IMR-90 (cell line): ENCODE measurements around the gene GNAZ. TPM values are rescaled to one million over a fixed set of nuclear protein-coding genes. Genes with fewer than 3 reads are reported as not detected.

Experiments used
- ATAC-seq: fragments of 200-7000 bp; cut with Tn5 transposase; 2 replicates; pipeline ENCODE4 v1.9.1; 2020; ENCODE audit warnings: low read depth, mild to moderate bottlenecking, moderate library complexity
- BruUV-seq: library from RNA; stranded (reverse); fragments of 400-500 nt; replicated peaks from 2 replicates; lab custom pipeline; 2021; lab: Mats Ljungman, UMichigan
- CTCF ChIA-PET: fragments of 300-600 bp; formaldehyde crosslinking; extraction: SDS; loops from one replicate; lab custom pipeline; 2021; ENCODE audit warnings: antibody characterized with exemption; lab: Yijun Ruan, JAX
- POLR2A ChIA-PET: fragments of 300-600 bp; sonication (Branson Sonifier 250); formaldehyde crosslinking; loops from one replicate; lab custom pipeline; 2022; ENCODE audit warnings: antibody characterized with exemption; ENCODE audit not compliant: unreplicated experiment; lab: Charles Lee
- DNase-seq: peaks from one replicate; pipeline ENCODE4 v3.0.0; 2013
- H2AFZ ChIP-seq: replicated peaks from 2 replicates; pipeline ENCODE3; 2013; ENCODE audit warnings: low read length, mild to moderate bottlenecking; ENCODE audit not compliant: poor library complexity
- H2AK5ac ChIP-seq: 2 replicates; pipeline ENCODE4 v1.6.1; 2013; ENCODE audit warnings: low read depth, low read length, inconsistent platforms
- H2AK9ac ChIP-seq: replicated peaks from 2 replicates; pipeline ENCODE3; 2013; ENCODE audit warnings: mild to moderate bottlenecking, low read depth, low read length, moderate library complexity; ENCODE audit not compliant: poor library complexity
- H2BK120ac ChIP-seq: 2 replicates; pipeline ENCODE4 v1.6.1; 2013; ENCODE audit warnings: low read depth, low read length, inconsistent platforms
- H2BK15ac ChIP-seq: 3 replicates; pipeline ENCODE4 v1.6.1; 2013; ENCODE audit warnings: low read depth, low read length, inconsistent platforms
- H2BK20ac ChIP-seq: 2 replicates; pipeline ENCODE4 v1.6.1; 2013; ENCODE audit warnings: low read depth, mild to moderate bottlenecking, inconsistent platforms, low read length, moderate library complexity
- H2BK5ac ChIP-seq: 2 replicates; pipeline ENCODE4 v1.6.1; 2013; ENCODE audit warnings: mild to moderate bottlenecking, low read depth, low read length, inconsistent platforms; ENCODE audit not compliant: poor library complexity, severe bottlenecking
- H3K14ac ChIP-seq: replicated peaks from 2 replicates; pipeline ENCODE4 v1.6.1; 2013; ENCODE audit warnings: low read depth, low read length, inconsistent platforms
- H3K18ac ChIP-seq: 2 replicates; pipeline ENCODE4 v1.6.1; 2013; ENCODE audit warnings: low read depth, low read length, control low read depth
- H3K23ac ChIP-seq: 2 replicates; pipeline ENCODE4 v1.6.1; 2013; ENCODE audit warnings: low read depth, low read length, inconsistent platforms
- H3K27ac ChIP-seq: 2 replicates; pipeline ENCODE4 v1.5.1; 2013; ENCODE audit warnings: mild to moderate bottlenecking, control low read depth, low read length; ENCODE audit not compliant: insufficient read depth
- H3K27me3 ChIP-seq: 2 replicates; pipeline ENCODE4 v1.6.1; 2013; ENCODE audit warnings: low read length; ENCODE audit not compliant: control insufficient read depth, insufficient read depth
- H3K36me3 ChIP-seq: 2 replicates; pipeline ENCODE4 v1.6.1; 2013; ENCODE audit warnings: low read length, mixed read lengths; ENCODE audit not compliant: control insufficient read depth, insufficient read depth
- H3K4ac ChIP-seq: 2 replicates; pipeline ENCODE4 v1.6.1; 2013; ENCODE audit warnings: low read depth, low read length, inconsistent platforms
- H3K4me1 ChIP-seq: 2 replicates; pipeline ENCODE4 v1.6.1; 2013; ENCODE audit warnings: low read length, mixed read lengths; ENCODE audit not compliant: control insufficient read depth, insufficient read depth
- H3K4me2 ChIP-seq: 2 replicates; pipeline ENCODE4 v1.6.1; 2013; ENCODE audit warnings: low read depth, mild to moderate bottlenecking, control low read depth, low read length, moderate library complexity
- H3K4me3 ChIP-seq: 2 replicates; pipeline ENCODE4 v1.5.1; 2013; ENCODE audit warnings: low read depth, mild to moderate bottlenecking, control low read depth, low read length, moderate library complexity; ENCODE audit not compliant: insufficient read depth
- H3K56ac ChIP-seq: 2 replicates; pipeline ENCODE4 v1.6.1; 2013; ENCODE audit warnings: low read length, inconsistent platforms; ENCODE audit not compliant: insufficient read depth; ENCODE audit errors: extremely low read depth
- H3K79me1 ChIP-seq, 2 experiments: 2 replicates each; pipeline ENCODE4 v1.6.1; 2013; ENCODE audit warnings: low read length in 2 of 2, inconsistent platforms in 1 of 2, low read depth in 1 of 2
- H3K9ac ChIP-seq: 2 replicates; pipeline ENCODE4 v1.6.1; 2013; ENCODE audit warnings: low read depth, low read length, control low read depth
- H3K9me1 ChIP-seq: 2 replicates; pipeline ENCODE4 v1.6.1; 2013; ENCODE audit warnings: low read length, inconsistent platforms; ENCODE audit not compliant: insufficient read depth
- H3K9me3 ChIP-seq: 2 replicates; pipeline ENCODE4 v1.6.1; 2013; ENCODE audit warnings: low read length; ENCODE audit not compliant: control insufficient read depth, insufficient read depth
- H4K20me1 ChIP-seq: 2 replicates; pipeline ENCODE4 v1.6.1; 2013; ENCODE audit warnings: low read length, inconsistent platforms; ENCODE audit not compliant: insufficient read depth
- H4K5ac ChIP-seq: 2 replicates; pipeline ENCODE4 v1.6.1; 2013; ENCODE audit warnings: mild to moderate bottlenecking, low read depth, low read length, control low read depth
- H4K8ac ChIP-seq, 2 experiments: 2 replicates each; pipeline ENCODE4 v1.6.1; 2013; ENCODE audit warnings: low read depth in 2 of 2, low read length in 2 of 2, control low read depth in 1 of 2, inconsistent platforms in 1 of 2
- H4K91ac ChIP-seq: 2 replicates; pipeline ENCODE4 v1.6.1; 2013; ENCODE audit warnings: low read depth, low read length, inconsistent platforms; ENCODE audit not compliant: insufficient read depth
- BHLHE40 ChIP-seq: fragments of 150-350 bp; IDR thresholded peaks from 2 replicates; pipeline ENCODE4 v1.6.1; 2016; ENCODE audit warnings: mild to moderate bottlenecking, low read depth, low read length
- CEBPB ChIP-seq: IDR thresholded peaks from 2 replicates; pipeline ENCODE4 v1.6.1; 2012; ENCODE audit warnings: low read depth, low read length, improper control_type of control experiment
- CHD1 ChIP-seq: IDR thresholded peaks from 2 replicates; pipeline ENCODE4 v1.6.1; 2012; ENCODE audit warnings: low read depth, low read length, improper control_type of control experiment
- CTCF ChIP-seq: conservative IDR thresholded peaks from 2 replicates; pipeline ENCODE4 v1.5.1; 2012; ENCODE audit warnings: mild to moderate bottlenecking, low read depth, low read length, improper control_type of control experiment
- ELK1 ChIP-seq: fragments of 150-350 bp; IDR thresholded peaks from 2 replicates; pipeline ENCODE4 v1.6.1; 2016; ENCODE audit warnings: low read depth, mild to moderate bottlenecking, low read length, moderate library complexity, borderline replicate concordance
- FOS ChIP-seq: fragments of 150-350 bp; IDR thresholded peaks from 2 replicates; pipeline ENCODE4 v1.6.1; 2016; ENCODE audit warnings: low read depth, low read length
- MAFK ChIP-seq: IDR thresholded peaks from 2 replicates; pipeline ENCODE4 v1.6.1; 2012; ENCODE audit warnings: low read depth, low read length, improper control_type of control experiment
- MAZ ChIP-seq: IDR thresholded peaks from 2 replicates; pipeline ENCODE4 v1.6.1; 2012; ENCODE audit warnings: low read depth, mild to moderate bottlenecking, low read length, improper control_type of control experiment, moderate library complexity, borderline replicate concordance
- MXI1 ChIP-seq: IDR thresholded peaks from 2 replicates; pipeline ENCODE4 v1.6.1; 2012; ENCODE audit warnings: low read depth, mild to moderate bottlenecking, low read length, moderate library complexity, borderline replicate concordance
- NFE2L2 ChIP-seq: fragments of 150-350 bp; IDR thresholded peaks from 2 replicates; pipeline ENCODE4 v1.6.1; 2016; ENCODE audit warnings: low read depth, mild to moderate bottlenecking, low read length
- POLR2A ChIP-seq: IDR thresholded peaks from 2 replicates; pipeline ENCODE4 v1.6.1; 2012; ENCODE audit warnings: mild to moderate bottlenecking, low read depth, low read length
- RAD21 ChIP-seq: IDR thresholded peaks from 2 replicates; pipeline ENCODE4 v1.6.1; 2012; ENCODE audit warnings: low read length, improper control_type of control experiment
- RCOR1 ChIP-seq: IDR thresholded peaks from 2 replicates; pipeline ENCODE4 v1.6.1; 2012; ENCODE audit warnings: mild to moderate bottlenecking, low read length, improper control_type of control experiment; ENCODE audit not compliant: insufficient replicate concordance
- RFX5 ChIP-seq: IDR thresholded peaks from 2 replicates; pipeline ENCODE4 v1.8.0; 2012; ENCODE audit warnings: low read depth, mild to moderate bottlenecking, low read length, moderate library complexity
- SMC3 ChIP-seq: fragments of 150-350 bp; IDR thresholded peaks from 2 replicates; pipeline ENCODE4 v1.6.1; 2016; ENCODE audit warnings: low read depth, mild to moderate bottlenecking, antibody characterized with exemption, low read length, moderate library complexity
- WGBS, 2 experiments: methylation state at CpG; one replicate each; pipeline versions ENCODE4 v1.1.5 to v1.1.7; 2013; ENCODE audit warnings: missing lambda C conversion rate in 2 of 2; ENCODE audit not compliant: insufficient read length in 1 of 2; ENCODE audit errors: extremely low coverage in 2 of 2; 5-methylcytosine and 5-hydroxymethylcytosine counted together
- dilution Hi-C: fragments of 300-500 bp; cut with HindIII; formaldehyde crosslinking; loops from one replicate; pipeline ENCODE4 v1.14.3; 2018; ENCODE audit warnings: low sequenced_read_pairs; ENCODE audit not compliant: unreplicated experiment
- in situ Hi-C: fragments of 300-500 bp; cut with MboI; formaldehyde crosslinking; loops from 3 replicates; pipeline ENCODE4 v1.14.3; 2019; ENCODE audit warnings: low sequenced_read_pairs, inconsistent platforms, mixed read lengths
- intact Hi-C: fragments of 100-400 bp; cut with micrococcal nuclease; formaldehyde crosslinking; loops from 2 replicates; pipeline ENCODE4 v1.10.0; 2022
- polyA plus RNA-seq, 3 experiments: library from polyadenylated mRNA; depleted of rRNA; stranded (reverse); fragments of >200 nt; gene quantifications; 2 replicates each; pipeline ENCODE4 v1.2.3, GENCODE V29; 2012; ENCODE audit warnings: low replicate concordance in 1 of 3
- total RNA-seq: library from RNA; depleted of rRNA; stranded (reverse); fragments of >200 nt; gene quantifications from 2 replicates; pipeline ENCODE4 v1.2.3, GENCODE V29; 2012
- TF ChIP-seq, protein P1 (sequence below): fragments of 150-350 bp; IDR thresholded peaks from 2 replicates; pipeline ENCODE4 v1.6.1; 2017; ENCODE audit warnings: mild to moderate bottlenecking, antibody characterized with exemption, low read length, low read depth

The GNAZ gene
- total and polyA plus RNA-seq, 2 of the 4 experiments (the other 2 are of a cell fraction), result 1.5 to 2.5 TPM

DNA sequence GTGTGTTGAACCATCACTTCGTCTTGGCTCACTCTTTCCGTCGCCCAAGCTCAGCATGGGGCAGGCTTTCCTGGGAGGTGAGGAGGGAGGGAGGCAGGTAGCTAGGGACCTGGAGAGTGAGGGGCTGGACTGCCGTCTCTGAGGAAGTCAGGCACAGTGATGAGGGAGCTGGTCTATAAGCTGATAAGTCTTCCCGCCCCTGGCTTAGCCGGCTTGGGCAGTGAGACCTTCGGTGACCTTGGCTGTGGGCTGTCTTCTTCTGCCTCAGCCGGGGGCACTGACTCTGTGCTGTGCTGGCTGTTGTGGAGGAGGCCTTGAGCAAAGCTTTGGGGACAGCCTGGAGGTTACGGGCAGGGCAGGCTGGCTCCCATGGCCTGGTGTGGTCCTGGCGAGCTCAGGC, 18.7 kb downstream of the GNAZ start:
- in situ Hi-C loops (no loop called here), dilution Hi-C loops (no loop called here), intact Hi-C loops (no loop called here)
- Histone ChIP-seq H3K79me1 (no peaks in the 10 kb centered on the region), H3K9me3 (no peaks in the 10 kb centered on the region), H2BK5ac (no peak overlapping the region), H3K4ac (no peak overlapping the region), H2AK5ac (no peak overlapping the region), H3K4me3 (no peak overlapping the region), H3K4me1 (no peaks in the 10 kb centered on the region), H3K4me2 (no peak overlapping the region), H2AFZ (no peak overlapping the region), H3K56ac (no peak overlapping the region), H3K14ac (no peak overlapping the region), H3K27me3 (no peaks in the 10 kb centered on the region; the same call in 1 of the 2 replicates), H2BK20ac (no peak overlapping the region), H3K36me3 (no peaks in the 10 kb centered on the region), H4K20me1 (no peaks in the 10 kb centered on the region), H3K9ac (no peak overlapping the region), H2BK15ac (no peak overlapping the region), H3K27ac (no peak overlapping the region), H2AK9ac (no peak overlapping the region), H3K9me1 (0 out of 2 replicates have a peak, but pooled peaks cover 2% of the 10 kb centered on the region), H4K91ac (no peak overlapping the region), H3K18ac (no peak overlapping the region), H4K8ac (no peak overlapping the region), H3K23ac (no peak overlapping the region), H2BK120ac (no peak overlapping the region), H4K5ac (no peak overlapping the region)
- ChIA-PET POLR2A (no interaction called here), CTCF (interaction anchor here (1.6 kb wide), 1 partner anchor 131 kb away, joined by 3 read pairs; no protein-coding TSS in a partner anchor)
- DNase-seq (no peak), ATAC-seq (no peak)
- BruUV-seq, result no TSS peak
- no peak for TF ChIP-seq MAFK
- no peak for TF ChIP-seq RAD21
- no peak for TF ChIP-seq BHLHE40
- TF ChIP-seq MXI1, result no peak
- no peak for TF ChIP-seq CEBPB
- no peak for TF ChIP-seq RCOR1
- TF ChIP-seq CHD1, result no peak
- TF ChIP-seq, protein P1, sequence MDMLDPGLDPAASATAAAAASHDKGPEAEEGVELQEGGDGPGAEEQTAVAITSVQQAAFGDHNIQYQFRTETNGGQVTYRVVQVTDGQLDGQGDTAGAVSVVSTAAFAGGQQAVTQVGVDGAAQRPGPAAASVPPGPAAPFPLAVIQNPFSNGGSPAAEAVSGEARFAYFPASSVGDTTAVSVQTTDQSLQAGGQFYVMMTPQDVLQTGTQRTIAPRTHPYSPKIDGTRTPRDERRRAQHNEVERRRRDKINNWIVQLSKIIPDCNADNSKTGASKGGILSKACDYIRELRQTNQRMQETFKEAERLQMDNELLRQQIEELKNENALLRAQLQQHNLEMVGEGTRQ, result no peak
- TF ChIP-seq CTCF, result no peak
- no peak for TF ChIP-seq SMC3
- no peak for TF ChIP-seq FOS
- no peak for TF ChIP-seq POLR2A
- no peak for TF ChIP-seq RFX5
- no peak for TF ChIP-seq ELK1
- no peak for TF ChIP-seq NFE2L2
- TF ChIP-seq MAZ, result no peak
- WGBS, 2 experiments, result 50% methylated on average over 1 of the region's 10 CpGs; no CpG with 5 or more reads in 1 of the 2 experiments
